Chondrocyte (in vitro differentiated cells): Measurements from ENCODE around the gene ZNF385A. TPM values are rescaled to one million over a fixed set of nuclear protein-coding genes. Genes with fewer than 3 reads are reported as not detected.
A peak's percentile ranks its signal among the peaks of the same experiment; 100 is the strongest.

Experiments used
- DNase-seq: peaks from one replicate; pipeline ENCODE4 v3.0.0; 2021; ENCODE audit warnings: mixed read lengths, low spot score
- H3K27ac Mint-ChIP-seq: one replicate; pipeline ENCODE4 v1.8.0; 2021; ENCODE audit warnings: mild to moderate bottlenecking, moderate library complexity, mixed read lengths; ENCODE audit not compliant: unreplicated experiment
- H3K27me3 Mint-ChIP-seq: 2 replicates; pipeline ENCODE4 v1.8.0; 2021; ENCODE audit warnings: low read depth, mixed read lengths
- H3K36me3 Mint-ChIP-seq: 2 replicates; pipeline ENCODE4 v1.8.0; 2021; ENCODE audit warnings: low read depth, mixed read lengths
- H3K4me1 Mint-ChIP-seq: 2 replicates; pipeline ENCODE4 v1.8.0; 2021; ENCODE audit warnings: low read depth, mild to moderate bottlenecking, mixed read lengths
- H3K4me3 Mint-ChIP-seq: one replicate; pipeline ENCODE4 v1.8.0; 2021; ENCODE audit warnings: mild to moderate bottlenecking, moderate library complexity, mixed read lengths; ENCODE audit not compliant: unreplicated experiment
- H3K9me3 Mint-ChIP-seq: 2 replicates; pipeline ENCODE4 v1.8.0; 2021; ENCODE audit warnings: low read depth, mixed read lengths
- total RNA-seq: library from RNA; stranded (reverse); gene quantifications from 3 replicates; pipeline ENCODE4 v1.2.1, GENCODE V29; 2021
- TF ChIP-seq, protein P1 (sequence below): fragments of 200-600 bp; sonication (generic); IDR thresholded peaks from 2 replicates; pipeline ENCODE4 v1.5.0; 2021; ENCODE audit warnings: antibody characterized with exemption, mild to moderate bottlenecking, moderate library complexity

ZNF385A gene
- total RNA-seq, 1 donor from 2014 or later, result 6.8 TPM

DNA sequence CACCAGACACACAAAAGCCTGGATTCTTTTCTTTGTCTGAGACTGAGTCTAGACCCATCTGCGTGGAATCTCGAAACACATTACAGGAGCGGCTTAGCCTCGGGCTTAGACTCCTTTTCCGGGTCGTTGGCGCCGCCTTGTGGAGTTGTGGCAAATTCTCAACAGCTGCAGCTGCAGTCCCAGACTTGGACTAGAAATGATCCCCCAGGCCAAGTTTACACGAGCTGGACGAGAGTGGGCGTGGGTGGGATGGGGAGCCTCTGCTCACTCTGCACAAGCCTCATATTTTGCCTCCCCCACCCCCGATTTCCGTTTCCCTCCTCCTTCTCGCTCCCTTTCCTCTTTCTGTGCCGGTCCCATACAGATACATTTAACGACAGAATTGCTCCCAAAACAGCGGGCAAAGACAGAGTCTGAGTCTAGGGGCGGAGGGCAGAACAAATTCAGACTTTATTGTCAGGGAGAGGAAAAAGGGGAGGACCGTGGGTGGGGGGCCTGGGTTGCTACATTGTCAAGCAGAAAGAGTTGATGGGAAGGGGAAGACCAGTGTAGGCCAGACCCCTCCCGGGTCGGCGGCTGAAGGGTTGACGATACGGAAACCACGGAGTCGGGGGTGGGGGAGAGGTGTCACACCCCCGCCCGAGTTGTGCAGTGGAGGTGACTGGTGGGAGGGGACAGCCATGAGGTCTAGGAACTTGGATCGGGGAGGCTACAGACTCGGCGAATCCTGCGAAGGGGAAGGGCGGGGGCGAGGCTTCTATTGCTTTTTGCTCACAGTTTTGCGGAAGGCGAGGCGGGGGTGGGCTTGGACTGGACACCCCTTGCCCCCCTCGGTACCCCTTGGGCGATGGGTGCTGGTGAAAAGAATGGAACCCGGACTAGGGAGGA is 15.6 kb downstream of the ZNF385A start:
- TF ChIP-seq, protein P1, sequence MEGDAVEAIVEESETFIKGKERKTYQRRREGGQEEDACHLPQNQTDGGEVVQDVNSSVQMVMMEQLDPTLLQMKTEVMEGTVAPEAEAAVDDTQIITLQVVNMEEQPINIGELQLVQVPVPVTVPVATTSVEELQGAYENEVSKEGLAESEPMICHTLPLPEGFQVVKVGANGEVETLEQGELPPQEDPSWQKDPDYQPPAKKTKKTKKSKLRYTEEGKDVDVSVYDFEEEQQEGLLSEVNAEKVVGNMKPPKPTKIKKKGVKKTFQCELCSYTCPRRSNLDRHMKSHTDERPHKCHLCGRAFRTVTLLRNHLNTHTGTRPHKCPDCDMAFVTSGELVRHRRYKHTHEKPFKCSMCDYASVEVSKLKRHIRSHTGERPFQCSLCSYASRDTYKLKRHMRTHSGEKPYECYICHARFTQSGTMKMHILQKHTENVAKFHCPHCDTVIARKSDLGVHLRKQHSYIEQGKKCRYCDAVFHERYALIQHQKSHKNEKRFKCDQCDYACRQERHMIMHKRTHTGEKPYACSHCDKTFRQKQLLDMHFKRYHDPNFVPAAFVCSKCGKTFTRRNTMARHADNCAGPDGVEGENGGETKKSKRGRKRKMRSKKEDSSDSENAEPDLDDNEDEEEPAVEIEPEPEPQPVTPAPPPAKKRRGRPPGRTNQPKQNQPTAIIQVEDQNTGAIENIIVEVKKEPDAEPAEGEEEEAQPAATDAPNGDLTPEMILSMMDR, result peak; percentile 91
- H3K4me3 Mint-ChIP-seq, result peak overlapping the region; percentile 54
- H3K36me3 Mint-ChIP-seq, result no peaks in the 10 kb centered on the region
- H3K27ac Mint-ChIP-seq, result peak overlapping the region; percentile 59
- peaks cover 53% of the 10 kb centered on the region for H3K4me1 Mint-ChIP-seq
- DNase-seq, result no peak
- no peaks in the 10 kb centered on the region for H3K9me3 Mint-ChIP-seq
- no peaks in the 10 kb centered on the region for H3K27me3 Mint-ChIP-seq

DNA sequence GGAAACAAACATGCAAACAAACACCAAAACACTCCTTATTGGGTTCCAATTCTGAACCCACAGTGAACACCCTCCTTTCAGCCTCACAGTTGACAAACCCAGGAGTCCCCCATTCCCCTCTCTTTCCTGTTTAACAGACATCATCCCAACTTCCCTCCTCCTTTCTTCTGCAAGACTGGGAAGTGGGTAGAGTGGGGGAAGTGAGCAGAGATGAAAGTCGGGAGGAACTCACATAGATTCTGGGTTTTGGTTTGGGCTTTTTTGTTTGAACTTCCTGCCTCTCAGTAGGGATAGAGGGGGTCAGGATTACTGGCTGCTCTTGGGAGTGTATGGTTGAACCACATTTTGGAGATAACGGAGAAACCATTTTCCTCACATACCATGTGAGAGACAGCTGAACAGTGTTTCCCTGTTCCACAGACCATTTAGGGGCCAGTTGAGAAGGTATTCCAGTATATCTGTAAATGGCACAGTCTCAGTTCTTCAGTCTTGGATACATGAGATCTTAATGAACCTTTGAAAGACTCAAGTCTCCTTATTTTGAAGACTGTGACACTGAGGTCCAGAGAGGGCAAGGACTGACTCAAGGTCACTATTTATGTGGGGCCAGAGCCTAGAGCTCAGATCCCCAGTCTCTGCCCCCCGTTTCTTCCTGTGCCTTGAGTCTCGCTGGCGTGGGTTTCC is 16.4 kb downstream of the ZNF385A start:
- TF ChIP-seq, protein P1, result no peak
- peak overlapping the region; percentile 43 for H3K4me3 Mint-ChIP-seq
- H3K27me3 Mint-ChIP-seq, result no peaks in the 10 kb centered on the region
- no peaks in the 10 kb centered on the region for H3K9me3 Mint-ChIP-seq
- no peak for DNase-seq
- peaks cover 45% of the 10 kb centered on the region for H3K4me1 Mint-ChIP-seq
- H3K36me3 Mint-ChIP-seq, result no peaks in the 10 kb centered on the region
- H3K27ac Mint-ChIP-seq, result peak overlapping the region; percentile 34

DNA sequence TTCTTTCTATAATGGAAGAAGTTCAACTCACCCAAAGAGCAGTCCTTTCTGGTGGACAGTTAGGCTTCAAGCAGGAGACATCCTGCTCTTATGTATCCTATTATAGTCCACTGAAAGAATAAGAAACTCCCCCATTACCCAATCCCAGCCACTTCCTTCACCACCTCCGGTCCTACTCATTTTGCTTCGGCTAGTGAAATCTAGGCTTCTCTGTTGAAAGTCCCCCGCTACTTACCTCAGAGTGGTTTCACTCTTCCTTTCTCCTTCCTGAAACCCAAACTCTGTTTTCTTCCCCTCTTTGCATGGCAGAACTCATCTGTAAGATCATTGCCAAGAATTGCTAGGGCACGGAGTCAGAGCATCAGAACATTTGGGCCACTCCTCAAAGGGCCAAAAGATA is 20.1 kb downstream of the ZNF385A start, which contains the start of gene GPR84:
Gene GPR84 (minus strand): TSS at position 74 of the 400 bp plus-strand sequence. CDS start 635 bp downstream, outside the sequence.
- H3K36me3 Mint-ChIP-seq, result no peaks in the 10 kb centered on the region
- TF ChIP-seq, protein P1, result no peak
- H3K27me3 Mint-ChIP-seq, result no peaks in the 10 kb centered on the region
- H3K9me3 Mint-ChIP-seq, result no peaks in the 10 kb centered on the region
- no peak within 1 kb of the TSS for H3K4me3 Mint-ChIP-seq
- H3K4me1 Mint-ChIP-seq, result peaks cover 16% of the 10 kb centered on the region
- no peak within 1 kb of the TSS for H3K27ac Mint-ChIP-seq
- DNase-seq, result no peak

DNA sequence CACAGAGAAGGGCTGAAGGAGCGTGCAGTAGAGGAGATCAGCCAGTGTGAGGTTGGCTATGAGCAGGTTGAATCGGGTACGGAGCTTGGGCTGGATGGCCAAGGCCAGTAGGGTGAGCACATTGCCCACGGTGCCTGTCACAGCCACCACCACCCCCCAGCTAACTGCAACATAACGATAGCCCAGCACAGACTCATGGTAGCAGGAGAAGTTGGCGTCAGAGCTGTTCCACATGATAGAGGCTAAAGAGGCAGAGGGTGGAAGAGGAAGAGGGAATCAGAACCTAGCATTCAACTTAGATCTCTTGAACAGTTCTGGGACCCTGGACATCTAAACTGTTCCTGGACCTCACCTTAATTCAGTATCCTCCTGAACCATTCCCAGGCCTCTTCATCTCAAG is 20.9 kb downstream of the ZNF385A start:
- TF ChIP-seq, protein P1, result no peak

DNA sequence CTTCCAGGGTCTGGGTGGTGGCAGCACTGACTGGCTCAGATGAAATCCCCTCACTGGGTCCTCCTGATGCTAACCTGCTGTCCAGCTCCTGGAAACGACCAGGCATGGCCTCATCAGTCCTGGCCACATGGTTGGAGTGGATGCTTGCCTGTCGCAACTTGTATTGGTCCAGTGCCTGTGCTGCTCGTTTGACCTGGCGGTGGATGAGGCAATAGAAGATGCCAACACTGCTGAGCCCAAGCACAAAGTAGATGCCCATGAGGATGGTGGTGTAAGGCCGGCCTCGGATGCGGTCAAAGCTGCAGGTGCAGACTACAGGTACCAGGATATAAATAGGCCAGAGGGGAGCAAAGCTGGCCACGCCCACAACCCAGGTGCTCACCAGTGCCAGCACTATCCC is 21.5 kb downstream of the ZNF385A start:
- H3K27ac Mint-ChIP-seq, result no peak overlapping the region
- no peak for DNase-seq
- TF ChIP-seq, protein P1, result no peak
- H3K36me3 Mint-ChIP-seq, result no peaks in the 10 kb centered on the region
- peaks cover 3% of the 10 kb centered on the region for H3K4me1 Mint-ChIP-seq
- no peaks in the 10 kb centered on the region for H3K9me3 Mint-ChIP-seq
- no peak overlapping the region for H3K4me3 Mint-ChIP-seq
- H3K27me3 Mint-ChIP-seq, result no peaks in the 10 kb centered on the region

More for the DNA sequence above, 20.9 kb downstream of the ZNF385A start:
- Mint-ChIP-seq H3K27ac (no peak overlapping the region), H3K36me3 (no peaks in the 10 kb centered on the region), H3K4me1 (peaks cover 8% of the 10 kb centered on the region), H3K4me3 (no peak overlapping the region), H3K9me3 (no peaks in the 10 kb centered on the region), H3K27me3 (no peaks in the 10 kb centered on the region)
- DNase-seq, result no peak
